NCI-H510A (cell line): ENCODE measurements around the gene SEL1L.
"Not testable (repeated sequence)": the region's sequence is repeated elsewhere in the genome, so short reads cannot be mapped to it uniquely, and the experiment has no call there.

Experiments
- DNase-seq: peaks from one replicate; lab custom pipeline; 2025; lab: John Stamatoyannopoulos, UW

Gene SEL1L

GRCh38 chr14:81533536-81534343 is at the start of gene SEL1L:
TSS of gene SEL1L (minus strand) at chr14:81533853. CDS start at chr14:81533744, 109 bp downstream.
- DNase-seq = peak; percentile 98

GRCh38 chr14:81582420-81582819 is 48.8 kb upstream of the SEL1L start:
- no peak for DNase-seq

GRCh38 chr14:81579115-81579514 is 45.5 kb upstream of the SEL1L start:
- no peak for DNase-seq

- no peak for DNase-seq
Measured at GRCh38 chr14:81571437-81571836, 37.8 kb upstream of the SEL1L start.

GRCh38 chr14:81567302-81567701 is 33.6 kb upstream of the SEL1L start:
- no peak for DNase-seq

- DNase-seq = no peak
Measured at GRCh38 chr14:81565441-81566290, 32.0 kb upstream of the SEL1L start.

GRCh38 chr14:81562818-81563217 is 29.2 kb upstream of the SEL1L start:
- no peak for DNase-seq

- DNase-seq = no peak
Measured at GRCh38 chr14:81561084-81561775, 27.6 kb upstream of the SEL1L start.

- DNase-seq = no peak
Measured at GRCh38 chr14:81559385-81559784, 25.7 kb upstream of the SEL1L start.

- no peak for DNase-seq
Measured at GRCh38 chr14:81557146-81557545, 23.5 kb upstream of the SEL1L start.

GRCh38 chr14:81555684-81556083 is 22.0 kb upstream of the SEL1L start:
- DNase-seq = no peak

GRCh38 chr14:81555051-81555450 is 21.4 kb upstream of the SEL1L start:
- no peak for DNase-seq

- no peak for DNase-seq
Measured at GRCh38 chr14:81551471-81551870, 17.8 kb upstream of the SEL1L start.

GRCh38 chr14:81550001-81550637 is 16.5 kb upstream of the SEL1L start:
- no peak for DNase-seq

- not testable (repeated sequence) for DNase-seq
Measured at GRCh38 chr14:81541206-81541605, 7.6 kb upstream of the SEL1L start.

- DNase-seq = no peak
Measured at GRCh38 chr14:81537193-81537592, 3.5 kb upstream of the SEL1L start.

- DNase-seq = no peak
Measured at GRCh38 chr14:81536241-81536771, 2.7 kb upstream of the SEL1L start.

- no peak for DNase-seq
Measured at GRCh38 chr14:81535396-81536164, 1.9 kb upstream of the SEL1L start.

- no peak for DNase-seq
Measured at GRCh38 chr14:81534510-81535074, 939 bp upstream of the SEL1L start.

GRCh38 chr14:81533212-81533535 is 479 bp downstream of the SEL1L start:
- no peak for DNase-seq

- no peak for DNase-seq
Measured at GRCh38 chr14:81529391-81529790, 4.3 kb downstream of the SEL1L start.
